SU-DHL-6 (cell line): ENCODE data around the gene OCIAD1.

Source experiments
- EZH2phosphoT487 ChIP-seq: fragments of 200-600 bp; sonication (generic), shearing (Covaris generic); conservative IDR thresholded peaks from 2 replicates; pipeline ENCODE4 v1.6.1; 2018; ENCODE audit warnings: mild to moderate bottlenecking, antibody characterized with exemption, low read length, moderate library complexity, mixed read lengths
- TF ChIP-seq, protein P1 (sequence below): fragments of 200-600 bp; sonication (generic); IDR thresholded peaks from one replicate; pipeline ENCODE4 v1.5.1; 2017; ENCODE audit warnings: antibody characterized with exemption, mild to moderate bottlenecking, low read length, moderate library complexity; ENCODE audit not compliant: insufficient read depth, poor library complexity, severe bottlenecking

DNA sequence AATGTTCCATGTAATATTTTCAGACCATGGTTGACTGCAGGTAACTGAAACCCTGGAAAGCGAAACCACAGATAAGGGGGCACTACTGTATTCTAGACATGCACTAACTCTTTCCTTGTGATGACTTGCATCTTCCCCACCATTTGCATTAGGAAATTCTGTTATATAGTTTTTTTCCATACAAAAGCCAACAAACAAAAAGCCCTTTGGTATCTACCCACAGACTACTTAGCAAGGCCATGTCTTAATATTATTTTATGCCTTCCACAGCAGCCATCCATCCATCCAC, 23.5 kb downstream of the OCIAD1 start:
- TF ChIP-seq, protein P1, sequence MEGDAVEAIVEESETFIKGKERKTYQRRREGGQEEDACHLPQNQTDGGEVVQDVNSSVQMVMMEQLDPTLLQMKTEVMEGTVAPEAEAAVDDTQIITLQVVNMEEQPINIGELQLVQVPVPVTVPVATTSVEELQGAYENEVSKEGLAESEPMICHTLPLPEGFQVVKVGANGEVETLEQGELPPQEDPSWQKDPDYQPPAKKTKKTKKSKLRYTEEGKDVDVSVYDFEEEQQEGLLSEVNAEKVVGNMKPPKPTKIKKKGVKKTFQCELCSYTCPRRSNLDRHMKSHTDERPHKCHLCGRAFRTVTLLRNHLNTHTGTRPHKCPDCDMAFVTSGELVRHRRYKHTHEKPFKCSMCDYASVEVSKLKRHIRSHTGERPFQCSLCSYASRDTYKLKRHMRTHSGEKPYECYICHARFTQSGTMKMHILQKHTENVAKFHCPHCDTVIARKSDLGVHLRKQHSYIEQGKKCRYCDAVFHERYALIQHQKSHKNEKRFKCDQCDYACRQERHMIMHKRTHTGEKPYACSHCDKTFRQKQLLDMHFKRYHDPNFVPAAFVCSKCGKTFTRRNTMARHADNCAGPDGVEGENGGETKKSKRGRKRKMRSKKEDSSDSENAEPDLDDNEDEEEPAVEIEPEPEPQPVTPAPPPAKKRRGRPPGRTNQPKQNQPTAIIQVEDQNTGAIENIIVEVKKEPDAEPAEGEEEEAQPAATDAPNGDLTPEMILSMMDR: no peak
- no peak for TF ChIP-seq EZH2phosphoT487
